AG04450 (cell line): ENCODE data around the gene RIOK2. TPM values are rescaled to one million over a fixed set of nuclear protein-coding genes. Genes with fewer than 3 reads are reported as not detected.
A peak's percentile ranks its signal among the peaks of the same experiment; 100 is the strongest.
"Not testable (repeated sequence)": the region's sequence is repeated elsewhere in the genome, so short reads cannot be mapped to it uniquely, and the experiment has no call there.

Experiments used
- CTCF ChIA-PET: fragments of 300-600, 350-600 bp; formaldehyde crosslinking; extraction: SDS; loops from one replicate; lab custom pipeline; 2022; ENCODE audit warnings: antibody characterized with exemption, inconsistent platforms; lab: Charles Lee
- POLR2A ChIA-PET: fragments of 350-600 bp; formaldehyde crosslinking; extraction: SDS; loops from one replicate; lab custom pipeline; 2021; ENCODE audit warnings: antibody characterized with exemption, inconsistent platforms; lab: Yijun Ruan, JAX
- DNase-seq: peaks from one replicate; pipeline ENCODE4 v3.0.0-alpha.2; 2011; ENCODE audit warnings: low read depth, low spot score
- H3K27ac ChIP-seq: one replicate; pipeline ENCODE4 v1.5.1; 2012; ENCODE audit warnings: low read depth, low read length, control low read depth
- H3K27me3 ChIP-seq: one replicate; pipeline ENCODE4 v1.6.0; 2012; ENCODE audit warnings: low read length; ENCODE audit not compliant: control insufficient read depth, insufficient read depth
- H3K4me3 ChIP-seq: 2 replicates; pipeline ENCODE4 v1.5.1; 2011; ENCODE audit warnings: mild to moderate bottlenecking, low read depth, low read length, control low read depth
- H3K9me3 ChIP-seq: 2 replicates; pipeline ENCODE4 v1.5.1; 2012; ENCODE audit warnings: low read length; ENCODE audit not compliant: control insufficient read depth, insufficient read depth
- CTCF ChIP-seq: IDR thresholded peaks from 2 replicates; pipeline ENCODE4 v1.5.1; 2011; ENCODE audit warnings: low read depth, low read length, control low read depth, inconsistent platforms
- polyA plus RNA-seq: library from polyadenylated mRNA; depleted of rRNA; stranded (reverse); fragments of >200 nt; gene quantifications from 2 replicates; pipeline ENCODE4 v1.2.3, GENCODE V29; 2011

The RIOK2 gene
- polyA plus RNA-seq, 1 experiment: 35.7 TPM

- POLR2A ChIA-PET: interaction anchor here (0.7 to 1.0 kb wide), 2 partner anchors 350 to 1587 kb away, joined by 3 read pairs; no protein-coding TSS in a partner anchor
- no peaks in the 10 kb centered on the region for H3K27me3 ChIP-seq
- CTCF ChIA-PET: interaction anchor here (0.7 to 1.2 kb wide), 3 partner anchors 20 to 1612 kb away, joined by 3 to 4 read pairs (median 3); no protein-coding TSS in a partner anchor
- H3K9me3 ChIP-seq: no peaks in the 10 kb centered on the region
- H3K27ac ChIP-seq: peak overlapping the region; percentile 93
- TF ChIP-seq CTCF: no peak
- DNase-seq: no peak
- H3K4me3 ChIP-seq: peak overlapping the region; percentile 97
Observed at GRCh38 chr5:97183930-97184213, 825 bp upstream of the RIOK2 start.

GRCh38 chr5:97182571-97183099, 412 bp downstream of the RIOK2 start:
- TF ChIP-seq CTCF: no peak
- POLR2A ChIA-PET: interaction anchor here (0.6 to 1.2 kb wide), 4 partner anchors 19 to 610 kb away, joined by 3 to 4 read pairs (median 3); no protein-coding TSS in a partner anchor
- DNase-seq: no peak
- Histone ChIP-seq H3K27ac (peak overlapping the region; percentile 93), H3K4me3 (peak overlapping the region; percentile 97), H3K9me3 (no peaks in the 10 kb centered on the region), H3K27me3 (no peaks in the 10 kb centered on the region)
- CTCF ChIA-PET: interaction anchor here (1.1 to 1.3 kb wide), 4 partner anchors 351 to 1646 kb away, joined by 3 to 4 read pairs (median 3); no protein-coding TSS in a partner anchor

GRCh38 chr5:97181856-97182545, 1.0 kb downstream of the RIOK2 start:
- DNase-seq: no peak
- CTCF ChIA-PET: interaction anchor here (0.7 to 1.3 kb wide), 5 partner anchors 352 to 1646 kb away, joined by 3 to 4 read pairs (median 3); no protein-coding TSS in a partner anchor
- no peak for TF ChIP-seq CTCF
- no peaks in the 10 kb centered on the region for H3K9me3 ChIP-seq
- H3K4me3 ChIP-seq: peak overlapping the region; percentile 97
- H3K27me3 ChIP-seq: no peaks in the 10 kb centered on the region
- POLR2A ChIA-PET: interaction anchor here (1.0 kb wide), 1 partner anchor 19 kb away, joined by 4 read pairs; no protein-coding TSS in a partner anchor
- no peak overlapping the region for H3K27ac ChIP-seq

- POLR2A ChIA-PET, H3K4me3 ChIP-seq, H3K9me3 ChIP-seq, H3K27ac ChIP-seq, H3K27me3 ChIP-seq, DNase-seq: not testable (repeated sequence)
- CTCF ChIA-PET: interaction anchor here (0.9 to 1.2 kb wide), 2 partner anchors 17 to 355 kb away, joined by 3 to 4 read pairs; no protein-coding TSS in a partner anchor
Observed at GRCh38 chr5:97179457-97179856, 3.6 kb downstream of the RIOK2 start.

GRCh38 chr5:97172227-97172626, 10.8 kb downstream of the RIOK2 start:
- no peaks in the 10 kb centered on the region for H3K9me3 ChIP-seq
- ChIA-PET CTCF (no interaction called here), POLR2A (no interaction called here)
- no peak for TF ChIP-seq CTCF
- no peak for DNase-seq
- H3K27me3 ChIP-seq: no peaks in the 10 kb centered on the region
- no peak overlapping the region for H3K27ac ChIP-seq
- H3K4me3 ChIP-seq: no peak overlapping the region
